ENCODE results near the gene SPDEF. TPM values are rescaled to one million over a fixed set of nuclear protein-coding genes. Genes with fewer than 3 reads are reported as not detected.

Gene SPDEF
- total and polyA plus RNA-seq, 2 donors from 2014 or later: 0.19 TPM; not detected in 1

- DNase-seq (peak in 1 of 5 donors; percentile 54), FAIRE-seq (no peak)
- Histone ChIP-seq H3K36me3 (ENCODE audit: control insufficient read depth in 2 of 3, insufficient read depth in 3 of 3, low read length in 3 of 3) (no peaks in the 10 kb centered on the region), H3K4me1 (ENCODE audit: control insufficient read depth in 2 of 3, insufficient read depth in 2 of 3, low read depth in 1 of 3, low read length in 3 of 3) (no peaks in the 10 kb centered on the region), H3K27ac (ENCODE audit: low read depth in 2 of 2, low read length in 2 of 2) (no peak overlapping the region), H3K27me3 (ENCODE audit: control insufficient read depth, insufficient read depth, low read length) (no peaks in the 10 kb centered on the region), H3K9me3 (ENCODE audit: control insufficient read depth in 2 of 3, insufficient read depth in 1 of 3, low read length in 3 of 3) (no peaks in the 10 kb centered on the region), H3K9ac (ENCODE audit: low read length in 3 of 3) (no peak overlapping the region), H3K4me3 (ENCODE audit: low read length in 3 of 3) (no peak overlapping the region)
- TF ChIP-seq, protein P1, sequence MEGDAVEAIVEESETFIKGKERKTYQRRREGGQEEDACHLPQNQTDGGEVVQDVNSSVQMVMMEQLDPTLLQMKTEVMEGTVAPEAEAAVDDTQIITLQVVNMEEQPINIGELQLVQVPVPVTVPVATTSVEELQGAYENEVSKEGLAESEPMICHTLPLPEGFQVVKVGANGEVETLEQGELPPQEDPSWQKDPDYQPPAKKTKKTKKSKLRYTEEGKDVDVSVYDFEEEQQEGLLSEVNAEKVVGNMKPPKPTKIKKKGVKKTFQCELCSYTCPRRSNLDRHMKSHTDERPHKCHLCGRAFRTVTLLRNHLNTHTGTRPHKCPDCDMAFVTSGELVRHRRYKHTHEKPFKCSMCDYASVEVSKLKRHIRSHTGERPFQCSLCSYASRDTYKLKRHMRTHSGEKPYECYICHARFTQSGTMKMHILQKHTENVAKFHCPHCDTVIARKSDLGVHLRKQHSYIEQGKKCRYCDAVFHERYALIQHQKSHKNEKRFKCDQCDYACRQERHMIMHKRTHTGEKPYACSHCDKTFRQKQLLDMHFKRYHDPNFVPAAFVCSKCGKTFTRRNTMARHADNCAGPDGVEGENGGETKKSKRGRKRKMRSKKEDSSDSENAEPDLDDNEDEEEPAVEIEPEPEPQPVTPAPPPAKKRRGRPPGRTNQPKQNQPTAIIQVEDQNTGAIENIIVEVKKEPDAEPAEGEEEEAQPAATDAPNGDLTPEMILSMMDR (IDR thresholded peaks at IDR 0.05; ENCODE audit: borderline replicate concordance, extremely low read depth, insufficient read depth): no peak
- intact Hi-C loops (cut with DNase I): no loop called here
Observed at GRCh38 chr6:34537922-34538550, 18.1 kb downstream of the SPDEF start.

- no peaks in the 10 kb centered on the region for H3K9me3 ChIP-seq (ENCODE audit: control insufficient read depth in 2 of 3, insufficient read depth in 1 of 3, low read length in 3 of 3)
- TF ChIP-seq, protein P1 (IDR thresholded peaks at IDR 0.05; ENCODE audit: borderline replicate concordance, extremely low read depth, insufficient read depth): no peak
- H3K4me1 ChIP-seq (ENCODE audit: control insufficient read depth in 2 of 3, insufficient read depth in 2 of 3, low read depth in 1 of 3, low read length in 3 of 3): no peaks in the 10 kb centered on the region
- DNase-seq (no peak), FAIRE-seq (no peak)
- intact Hi-C loops (cut with DNase I): no loop called here
- no peaks in the 10 kb centered on the region for H3K36me3 ChIP-seq (ENCODE audit: control insufficient read depth in 2 of 3, insufficient read depth in 3 of 3, low read length in 3 of 3)
- H3K27ac ChIP-seq (ENCODE audit: low read depth in 2 of 2, low read length in 2 of 2): no peak overlapping the region
- no peaks in the 10 kb centered on the region for H3K27me3 ChIP-seq (ENCODE audit: control insufficient read depth, insufficient read depth, low read length)
- no peak overlapping the region for H3K4me3 ChIP-seq (ENCODE audit: low read length in 3 of 3)
- H3K9ac ChIP-seq (ENCODE audit: low read length in 3 of 3): no peak overlapping the region
Observed at GRCh38 chr6:34536959-34537848, 18.9 kb downstream of the SPDEF start.

DNA sequence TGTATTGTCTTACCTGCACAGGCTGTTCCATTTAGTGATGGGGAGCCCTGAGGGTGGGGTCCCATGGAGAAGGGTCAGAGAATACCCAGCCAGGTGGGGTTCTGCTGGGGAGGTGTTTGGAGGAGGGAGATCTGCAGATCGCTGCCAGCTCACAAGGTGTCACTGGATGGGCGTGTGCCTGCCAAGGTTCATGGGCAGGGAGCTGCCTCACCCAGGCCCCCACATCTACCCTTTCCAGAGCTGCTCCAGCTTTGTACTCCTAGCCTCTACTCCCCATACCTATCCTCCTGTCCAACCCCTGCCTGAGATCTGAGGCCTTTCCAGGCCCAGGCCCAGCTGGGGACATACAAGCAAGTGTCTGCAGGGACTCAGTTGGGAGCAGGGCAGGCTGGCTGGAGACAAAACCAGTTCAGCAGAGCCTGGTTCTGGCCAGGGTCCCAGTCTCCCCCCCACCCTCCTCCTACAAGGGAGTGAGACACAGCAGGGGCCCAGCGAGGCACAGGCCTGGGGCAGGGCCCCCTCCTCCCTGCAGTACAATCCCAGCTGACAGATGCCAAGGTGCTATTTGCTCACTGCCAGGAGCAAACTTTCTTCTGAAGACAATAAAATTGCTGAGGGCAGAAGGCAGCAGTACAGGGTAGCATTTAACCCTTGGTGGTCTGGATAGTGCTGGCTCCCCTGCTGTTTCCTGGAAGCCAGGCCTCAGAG, 19.7 kb downstream of the SPDEF start:
- H3K27ac ChIP-seq (ENCODE audit: low read depth in 2 of 2, low read length in 2 of 2): no peak overlapping the region
- intact Hi-C loops (cut with DNase I): no loop called here

More for the DNA sequence above, 19.7 kb downstream of the SPDEF start:
- Histone ChIP-seq H3K9me3 (ENCODE audit: control insufficient read depth in 2 of 3, insufficient read depth in 1 of 3, low read length in 3 of 3) (no peaks in the 10 kb centered on the region), H3K4me1 (ENCODE audit: control insufficient read depth in 2 of 3, insufficient read depth in 2 of 3, low read depth in 1 of 3, low read length in 3 of 3) (no peaks in the 10 kb centered on the region), H3K27me3 (ENCODE audit: control insufficient read depth, insufficient read depth, low read length) (no peaks in the 10 kb centered on the region), H3K9ac (ENCODE audit: low read length in 3 of 3) (no peak overlapping the region), H3K4me3 (ENCODE audit: low read length in 3 of 3) (no peak overlapping the region), H3K36me3 (ENCODE audit: control insufficient read depth in 2 of 3, insufficient read depth in 3 of 3, low read length in 3 of 3) (no peaks in the 10 kb centered on the region)
- FAIRE-seq (no peak), DNase-seq (no peak)
- TF ChIP-seq, protein P1 (IDR thresholded peaks at IDR 0.05; ENCODE audit: borderline replicate concordance, extremely low read depth, insufficient read depth): no peak

Data from kidney (tissue), 14 donors.